ENCODE results near the gene TNPO3.

Gene TNPO3

GRCh38 chr7:129021656-129022055, 33.3 kb downstream of the TNPO3 start:
- no peak overlapping the region for H3K4me3 ChIP-seq (ENCODE audit: low read depth, low read length)
- DNase-seq (ENCODE audit: low read depth): no peak
- TF ChIP-seq, protein P1, sequence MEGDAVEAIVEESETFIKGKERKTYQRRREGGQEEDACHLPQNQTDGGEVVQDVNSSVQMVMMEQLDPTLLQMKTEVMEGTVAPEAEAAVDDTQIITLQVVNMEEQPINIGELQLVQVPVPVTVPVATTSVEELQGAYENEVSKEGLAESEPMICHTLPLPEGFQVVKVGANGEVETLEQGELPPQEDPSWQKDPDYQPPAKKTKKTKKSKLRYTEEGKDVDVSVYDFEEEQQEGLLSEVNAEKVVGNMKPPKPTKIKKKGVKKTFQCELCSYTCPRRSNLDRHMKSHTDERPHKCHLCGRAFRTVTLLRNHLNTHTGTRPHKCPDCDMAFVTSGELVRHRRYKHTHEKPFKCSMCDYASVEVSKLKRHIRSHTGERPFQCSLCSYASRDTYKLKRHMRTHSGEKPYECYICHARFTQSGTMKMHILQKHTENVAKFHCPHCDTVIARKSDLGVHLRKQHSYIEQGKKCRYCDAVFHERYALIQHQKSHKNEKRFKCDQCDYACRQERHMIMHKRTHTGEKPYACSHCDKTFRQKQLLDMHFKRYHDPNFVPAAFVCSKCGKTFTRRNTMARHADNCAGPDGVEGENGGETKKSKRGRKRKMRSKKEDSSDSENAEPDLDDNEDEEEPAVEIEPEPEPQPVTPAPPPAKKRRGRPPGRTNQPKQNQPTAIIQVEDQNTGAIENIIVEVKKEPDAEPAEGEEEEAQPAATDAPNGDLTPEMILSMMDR (IDR thresholded peaks at IDR 0.05; ENCODE audit: low read depth, low read length, missing control alignments): no peak
- in situ Hi-C loops (cut with HindIII; ENCODE audit: low sequenced_read_pairs): no loop called here

DNA sequence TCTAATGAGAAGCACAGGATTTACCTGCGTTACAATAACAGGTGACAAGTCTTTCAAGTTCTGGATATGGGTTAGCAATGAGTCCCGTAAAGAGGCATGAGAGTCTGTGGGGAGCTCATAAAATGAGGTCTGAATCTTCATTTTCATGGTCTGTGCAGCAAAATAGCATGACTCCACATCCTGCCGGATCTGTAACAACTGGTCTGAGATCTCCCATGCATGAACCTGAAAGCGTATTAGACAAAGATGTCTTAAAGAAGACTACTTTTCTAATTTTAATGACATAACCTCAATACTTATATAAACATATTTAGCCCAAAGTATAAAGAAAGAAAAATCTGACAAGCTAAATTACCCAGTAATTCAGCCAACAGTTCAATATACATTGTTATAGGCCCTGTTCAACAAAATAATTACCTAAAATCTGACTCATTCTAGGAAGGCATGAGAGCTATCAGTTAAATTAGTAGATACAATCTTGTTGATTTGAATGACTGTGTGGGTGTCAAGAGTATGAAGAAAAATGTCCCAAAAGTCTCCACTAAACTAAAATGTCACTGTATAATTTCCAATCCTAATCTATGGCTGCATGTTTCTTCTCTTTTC, 36.9 kb downstream of the TNPO3 start:
- H3K4me3 ChIP-seq (ENCODE audit: low read depth, low read length): no peak overlapping the region
- DNase-seq (ENCODE audit: low read depth): no peak
- in situ Hi-C loops (cut with HindIII; ENCODE audit: low sequenced_read_pairs): no loop called here
- TF ChIP-seq, protein P1 (IDR thresholded peaks at IDR 0.05; ENCODE audit: low read depth, low read length, missing control alignments): no peak

DNA sequence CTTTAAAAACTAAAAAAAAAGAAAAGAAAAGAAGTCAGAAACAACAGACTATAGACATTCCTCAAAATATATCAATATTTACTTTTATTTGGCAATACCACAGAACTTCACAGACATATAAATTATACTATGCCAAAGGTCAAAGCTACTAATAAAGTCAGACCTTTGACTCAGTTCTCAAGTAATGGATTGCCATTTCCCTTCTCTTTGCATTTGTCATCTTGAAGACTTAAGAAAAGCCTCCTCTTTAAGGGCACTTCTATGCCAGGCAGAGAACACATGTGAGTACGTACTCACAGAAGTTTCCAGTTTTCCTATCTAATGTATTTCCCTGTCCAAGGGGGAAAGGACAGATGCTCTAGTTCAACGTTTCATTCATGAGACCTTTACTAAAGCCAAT, 37.6 kb downstream of the TNPO3 start:
- no peak for DNase-seq (ENCODE audit: low read depth)
- TF ChIP-seq, protein P1 (IDR thresholded peaks at IDR 0.05; ENCODE audit: low read depth, low read length, missing control alignments): no peak
- H3K4me3 ChIP-seq (ENCODE audit: low read depth, low read length): no peak overlapping the region
- in situ Hi-C loops (cut with HindIII; ENCODE audit: low sequenced_read_pairs): no loop called here

- TF ChIP-seq, protein P1 (IDR thresholded peaks at IDR 0.05; ENCODE audit: low read depth, low read length, missing control alignments): no peak
- H3K4me3 ChIP-seq (ENCODE audit: low read depth, low read length): no peak overlapping the region
- DNase-seq (ENCODE audit: low read depth): no peak
- in situ Hi-C loops (cut with HindIII; ENCODE audit: low sequenced_read_pairs): no loop called here
Observed at GRCh38 chr7:129014501-129015101, 40.3 kb downstream of the TNPO3 start.

GRCh38 chr7:129013048-129013724, 41.7 kb downstream of the TNPO3 start:
- no peak overlapping the region for H3K4me3 ChIP-seq (ENCODE audit: low read depth, low read length)
- TF ChIP-seq, protein P1 (IDR thresholded peaks at IDR 0.05; ENCODE audit: low read depth, low read length, missing control alignments): no peak
- in situ Hi-C loops (cut with HindIII; ENCODE audit: low sequenced_read_pairs): no loop called here
- DNase-seq (ENCODE audit: low read depth): no peak

- no peak for DNase-seq (ENCODE audit: low read depth)
- in situ Hi-C loops (cut with HindIII; ENCODE audit: low sequenced_read_pairs): no loop called here
- no peak overlapping the region for H3K4me3 ChIP-seq (ENCODE audit: low read depth, low read length)
- TF ChIP-seq, protein P1 (IDR thresholded peaks at IDR 0.05; ENCODE audit: low read depth, low read length, missing control alignments): no peak
Observed at GRCh38 chr7:129012641-129013040, 42.3 kb downstream of the TNPO3 start.

All from astrocyte of the cerebellum (primary cell).